Panc1 (cell line): ENCODE results near the gene TMSB15A. TPM values are rescaled to one million over a fixed set of nuclear protein-coding genes. Genes with fewer than 3 reads are reported as not detected.
"Not testable (repeated sequence)": the region's sequence is repeated elsewhere in the genome, so short reads cannot be mapped to it uniquely, and the experiment has no call there.

ENCODE experiments used
- ATAC-seq: fragments of 200-7000 bp; cut with Tn5 transposase; 2 replicates; pipeline ENCODE4 v1.9.1; 2020; ENCODE audit warnings: mild to moderate bottlenecking, moderate library complexity
- BruUV-seq: library from RNA; stranded (reverse); fragments of 400-500 nt; replicated peaks from 2 replicates; lab custom pipeline; 2021; lab: Mats Ljungman, UMichigan
- CTCF ChIA-PET: fragments of 300-600 bp; sonication (Branson Sonifier 250); formaldehyde crosslinking; loops from one replicate; lab custom pipeline; 2022; ENCODE audit warnings: antibody characterized with exemption; lab: Charles Lee
- POLR2A ChIA-PET: fragments of 300-600 bp; sonication (Branson Sonifier 250); formaldehyde crosslinking; loops from one replicate; lab custom pipeline; 2022; ENCODE audit warnings: antibody characterized with exemption; lab: Charles Lee
- DNase-seq: peaks from one replicate; pipeline ENCODE4 v3.0.0-alpha.2; 2010; ENCODE audit warnings: low read depth, low spot score
- H3K27ac ChIP-seq: 2 replicates; pipeline ENCODE4 v1.5.1; 2011; ENCODE audit warnings: mild to moderate bottlenecking, low read length, inconsistent platforms
- H3K27me3 ChIP-seq: fragments of 200-500 bp; sonication (Bioruptor generic); 2 replicates; pipeline ENCODE4 v1.6.0; 2014; ENCODE audit warnings: low read length, inconsistent platforms; ENCODE audit not compliant: control insufficient read depth, insufficient read depth
- H3K36me3 ChIP-seq: fragments of 200-500 bp; sonication (Bioruptor generic); 2 replicates; pipeline ENCODE4 v1.5.1; 2014; ENCODE audit warnings: inconsistent platforms, mild to moderate bottlenecking, low read length, moderate library complexity; ENCODE audit not compliant: control insufficient read depth, insufficient read depth
- H3K4me1 ChIP-seq: 2 replicates; pipeline ENCODE4 v1.5.1; 2011; ENCODE audit warnings: inconsistent platforms, mild to moderate bottlenecking, low read length, moderate library complexity; ENCODE audit not compliant: control insufficient read depth, insufficient read depth
- H3K4me3 ChIP-seq, 2 experiments: 2 replicates each; pipeline ENCODE4 v1.5.1; 2011 to 2012; ENCODE audit warnings: low read depth in 2 of 2, low read length in 2 of 2, mild to moderate bottlenecking in 2 of 2, inconsistent platforms in 1 of 2, moderate library complexity in 1 of 2
- H3K9me3 ChIP-seq: fragments of 200-500 bp; sonication (Bioruptor generic); 2 replicates; pipeline ENCODE4 v1.5.1; 2014; ENCODE audit warnings: low read depth, mild to moderate bottlenecking, inconsistent platforms, low read length, moderate library complexity; ENCODE audit not compliant: control insufficient read depth, insufficient read depth
- CTCF ChIP-seq: fragments of 450-650 bp; IDR thresholded peaks from 2 replicates; pipeline ENCODE4 v1.5.1; 2017; ENCODE audit warnings: mild to moderate bottlenecking
- POLR2AphosphoS5 ChIP-seq: IDR thresholded peaks from 2 replicates; pipeline ENCODE4 v1.6.1; 2012; ENCODE audit warnings: mild to moderate bottlenecking, low read depth, low read length, moderate library complexity
- REST ChIP-seq, 2 experiments: IDR thresholded peaks; 2 replicates each; pipeline ENCODE4 v1.6.1; 2011 to 2012; ENCODE audit warnings: low read depth in 2 of 2, control low read depth in 1 of 2, low read length in 1 of 2, mild to moderate bottlenecking in 1 of 2, moderate library complexity in 1 of 2; ENCODE audit not compliant: insufficient read depth in 1 of 2
- SIN3A ChIP-seq: IDR thresholded peaks from 2 replicates; pipeline ENCODE4 v1.6.1; 2012; ENCODE audit warnings: low read depth, mild to moderate bottlenecking, low read length, moderate library complexity, borderline replicate concordance; ENCODE audit not compliant: insufficient read depth
- TCF7L2 ChIP-seq: IDR thresholded peaks from 2 replicates; pipeline ENCODE4 v1.6.1; 2011; ENCODE audit warnings: mild to moderate bottlenecking, low read depth, low read length, inconsistent platforms
- in situ Hi-C: cut with HindIII; loops from 2 replicates; pipeline ENCODE4 v1.10.0; 2016; ENCODE audit warnings: low sequenced_read_pairs, low pct_unique_long_range_greater_than_20kb
- intact Hi-C: fragments of 100-400 bp; cut with micrococcal nuclease; formaldehyde crosslinking; loops from one replicate; pipeline ENCODE4 v1.10.0; 2022; ENCODE audit not compliant: unreplicated experiment
- total RNA-seq: library from RNA; stranded (reverse); gene quantifications from one replicate; pipeline ENCODE4 v1.2.1, GENCODE V29; 2021; ENCODE audit not compliant: unreplicated experiment

The TMSB15A gene
- total RNA-seq, 1 experiment from 2014 or later, result 2.3 TPM

DNA sequence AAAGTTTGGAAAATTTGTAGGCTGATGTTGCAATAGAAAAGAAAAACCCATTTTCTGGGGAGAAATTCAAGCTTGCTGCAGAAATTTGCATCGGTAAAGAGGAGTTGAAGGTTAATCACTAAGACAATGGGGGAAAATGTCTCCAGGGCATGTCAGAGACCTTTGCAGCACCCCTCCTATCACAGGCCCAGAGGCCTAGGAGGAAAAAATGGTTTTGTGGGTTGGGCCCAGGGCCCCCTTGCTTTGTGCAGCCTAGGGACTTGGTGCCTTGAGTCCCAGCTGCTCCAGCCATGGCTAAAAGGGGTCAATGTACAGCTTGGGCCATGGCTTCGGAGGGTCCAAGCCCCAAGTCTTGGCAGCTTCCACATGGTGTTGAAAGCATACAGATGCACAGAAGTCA lies 17.8 kb downstream of the TMSB15A start:
- in situ Hi-C loops (no loop called here), intact Hi-C loops (no loop called here)
- H3K36me3 ChIP-seq, result no peaks in the 10 kb centered on the region
- TF ChIP-seq TCF7L2, result no peak
- TF ChIP-seq SIN3A, result no peak
- TF ChIP-seq REST (IDR thresholded peaks at IDR 0.05; ENCODE audit: insufficient read depth in 1 of 2, low read depth in 2 of 2, low read length in 1 of 2), result no peak
- no peak for TF ChIP-seq CTCF
- no peak for TF ChIP-seq POLR2AphosphoS5
- POLR2A ChIA-PET, result no interaction called here
- no peak overlapping the region for H3K4me3 ChIP-seq
- no peaks in the 10 kb centered on the region for H3K4me1 ChIP-seq
- H3K27me3 ChIP-seq, result no peaks in the 10 kb centered on the region
- no peaks in the 10 kb centered on the region for H3K9me3 ChIP-seq
- DNase-seq (no peak), ATAC-seq (no peak)
- BruUV-seq, result no TSS peak
- CTCF ChIA-PET, result no interaction called here
- no peak overlapping the region for H3K27ac ChIP-seq

GRCh38 chrX:102491766-102492165 lies 24.8 kb downstream of the TMSB15A start:
- CTCF ChIA-PET, result no interaction called here
- in situ Hi-C loops, result no loop called here
- BruUV-seq, result no TSS peak
- ATAC-seq (no peak), DNase-seq (no peak)
- H3K4me1 ChIP-seq, result no peaks in the 10 kb centered on the region
- intact Hi-C loops, result no loop called here
- no peak overlapping the region for H3K4me3 ChIP-seq
- 0 out of 2 replicates have a peak, but pooled peaks cover 3% of the 10 kb centered on the region for H3K27me3 ChIP-seq
- POLR2A ChIA-PET, result no interaction called here
- H3K9me3 ChIP-seq, result no peaks in the 10 kb centered on the region
- TF ChIP-seq TCF7L2 (no peak), REST (IDR thresholded peaks at IDR 0.05; ENCODE audit: insufficient read depth in 1 of 2, low read depth in 2 of 2, low read length in 1 of 2) (no peak)
- no peak overlapping the region for H3K27ac ChIP-seq
- no peaks in the 10 kb centered on the region for H3K36me3 ChIP-seq

- H3K4me3 ChIP-seq, H3K4me1 ChIP-seq, BruUV-seq, POLR2A ChIA-PET, DNase-seq, in situ Hi-C loops, H3K36me3 ChIP-seq, H3K9me3 ChIP-seq, H3K27ac ChIP-seq, H3K27me3 ChIP-seq, CTCF ChIA-PET, intact Hi-C loops: not testable (repeated sequence)
- ATAC-seq, result peak; percentile 84
Observed at GRCh38 chrX:102478765-102479164, 37.8 kb downstream of the TMSB15A start.

- intact Hi-C loops, BruUV-seq: not testable (repeated sequence)
Observed at GRCh38 chrX:102471762-102472220, 44.7 kb downstream of the TMSB15A start, which contains the start of gene TCP11X2. TCP11X2 (minus strand) TSS chrX:102471812.

More at GRCh38 chrX:102471762-102472220, 44.7 kb downstream of the TMSB15A start, which contains the start of gene TCP11X2:
- ATAC-seq, DNase-seq, H3K36me3 ChIP-seq, CTCF ChIA-PET, H3K9me3 ChIP-seq, POLR2A ChIA-PET, H3K27ac ChIP-seq, in situ Hi-C loops, H3K4me1 ChIP-seq, H3K27me3 ChIP-seq, H3K4me3 ChIP-seq: not testable (repeated sequence)
